Activated CD4-positive, alpha-beta T cell treated with anti-CD3 and anti-CD28 coated beads for 24 hours (primary cell): ENCODE results near the gene PTGER4.
"Not testable (repeated sequence)": the region's sequence is repeated elsewhere in the genome, so short reads cannot be mapped to it uniquely, and the experiment has no call there.

ENCODE experiments used
- DNase-seq, 2 donors: peaks; one replicate each; pipeline ENCODE4 v3.0.0-alpha.2; 2020; ENCODE audit warnings: low read depth in 2 of 2

The PTGER4 gene

GRCh38 chr5:40679913-40680681 is at the start of gene PTGER4:
Gene PTGER4 (plus strand): TSS chr5:40679915. CDS start chr5:40680994, 1,079 bp downstream.
- no peak for DNase-seq

GRCh38 chr5:40630126-40630525 is 49.6 kb upstream of the PTGER4 start:
- DNase-seq = no peak

GRCh38 chr5:40631236-40631635 is 48.5 kb upstream of the PTGER4 start:
- no peak for DNase-seq

GRCh38 chr5:40634154-40634553 is 45.6 kb upstream of the PTGER4 start:
- DNase-seq = no peak

GRCh38 chr5:40634593-40634992 is 45.1 kb upstream of the PTGER4 start:
- DNase-seq = no peak

- not testable (repeated sequence) for DNase-seq
Measured at GRCh38 chr5:40639531-40639930, 40.2 kb upstream of the PTGER4 start.

- no peak for DNase-seq
Measured at GRCh38 chr5:40646266-40646665, 33.4 kb upstream of the PTGER4 start.

GRCh38 chr5:40648150-40648549 is 31.6 kb upstream of the PTGER4 start:
- no peak for DNase-seq

GRCh38 chr5:40649463-40650030 is 30.2 kb upstream of the PTGER4 start:
- no peak for DNase-seq

- no peak for DNase-seq
Measured at GRCh38 chr5:40651201-40651600, 28.5 kb upstream of the PTGER4 start.

GRCh38 chr5:40652441-40653220 is 27.1 kb upstream of the PTGER4 start:
- DNase-seq = no peak

GRCh38 chr5:40653221-40654022 is 26.3 kb upstream of the PTGER4 start:
- no peak for DNase-seq

- DNase-seq = no peak
Measured at GRCh38 chr5:40654377-40654991, 25.2 kb upstream of the PTGER4 start.

- DNase-seq = no peak
Measured at GRCh38 chr5:40655138-40655537, 24.6 kb upstream of the PTGER4 start.

- not testable (repeated sequence) for DNase-seq
Measured at GRCh38 chr5:40656091-40656490, 23.6 kb upstream of the PTGER4 start.

- DNase-seq = no peak
Measured at GRCh38 chr5:40656766-40657165, 22.9 kb upstream of the PTGER4 start.

- DNase-seq = no peak
Measured at GRCh38 chr5:40660751-40661150, 19.0 kb upstream of the PTGER4 start.

- DNase-seq = no peak
Measured at GRCh38 chr5:40665635-40666298, 13.9 kb upstream of the PTGER4 start.

- DNase-seq = no peak
Measured at GRCh38 chr5:40666657-40667056, 13.1 kb upstream of the PTGER4 start.

- DNase-seq = no peak
Measured at GRCh38 chr5:40667161-40667663, 12.5 kb upstream of the PTGER4 start.
